HG02943 (cell line): Measurements from ENCODE around the gene PHKA1.
"Not testable (repeated sequence)": the region's sequence is repeated elsewhere in the genome, so short reads cannot be mapped to it uniquely, and the experiment has no call there.

Experiments used
- ATAC-seq: cut with Tn5 transposase; IDR thresholded peaks from one replicate; pipeline ENCODE4 v1.9.1; 2021; ENCODE audit warnings: mild to moderate bottlenecking, low read depth, moderate library complexity; ENCODE audit not compliant: unreplicated experiment

The PHKA1 gene

DNA sequence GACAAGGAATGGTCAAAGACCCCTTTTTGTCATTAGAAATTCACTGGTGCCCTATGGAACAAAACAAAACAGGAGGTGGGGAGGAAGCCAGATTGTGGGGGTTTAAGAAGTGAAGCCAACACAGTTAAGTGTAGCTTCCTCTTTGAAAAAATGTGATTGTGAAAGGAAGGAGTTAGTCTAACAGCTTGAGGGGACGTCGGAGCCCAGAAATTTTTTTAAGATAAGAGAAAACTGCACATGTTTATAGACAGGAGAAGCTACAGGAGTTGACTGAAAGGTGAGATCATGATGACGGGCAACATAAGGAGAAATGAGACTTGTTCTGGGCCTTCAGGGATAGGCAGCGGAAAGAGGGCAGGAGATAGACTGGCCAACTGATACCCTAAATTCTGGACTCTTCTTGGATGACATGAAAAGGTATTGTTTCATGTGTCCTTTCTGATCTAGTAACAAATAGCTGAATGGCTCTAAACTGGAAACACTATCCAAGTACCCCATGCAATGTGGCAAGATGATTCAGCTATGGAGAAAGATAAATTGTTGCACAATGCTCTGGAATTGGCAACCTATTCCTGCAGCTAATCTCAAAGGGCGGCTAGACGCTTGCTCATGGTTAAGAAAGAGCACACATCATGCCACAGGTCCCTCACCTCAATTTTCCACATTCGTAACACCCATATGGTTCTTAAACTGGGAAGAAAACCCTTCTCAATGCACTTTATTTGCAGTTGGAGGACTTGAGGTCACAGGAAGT is 137.8 kb downstream of the PHKA1 start:
- ATAC-seq: no peak

DNA sequence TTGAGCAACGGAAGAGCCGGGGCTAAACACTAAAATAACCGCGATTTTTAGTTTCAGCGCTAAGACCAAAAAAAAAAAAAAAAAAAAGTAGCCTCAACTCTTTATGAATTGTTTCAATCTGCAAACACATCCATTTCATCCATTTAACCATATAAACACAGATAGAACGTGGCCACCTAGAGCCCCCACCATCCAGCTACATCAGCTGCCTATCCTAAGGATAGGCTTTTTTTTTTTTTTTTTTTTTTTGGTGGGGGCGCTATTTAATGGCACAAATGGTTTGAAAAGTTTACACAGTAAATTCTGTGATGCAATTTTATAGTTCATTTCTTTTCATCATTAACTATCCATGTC is 141.0 kb downstream of the PHKA1 start:
- peak; percentile 18 for ATAC-seq

- peak; percentile 93 for ATAC-seq
These were observed 141.6 kb downstream of the PHKA1 start, which contains the start of gene HDAC8 for GRCh38 chrX:72572248-72573157. Gene HDAC8, minus strand, starts transcription at chrX:72572843. Its CDS starts 82 bp downstream, at chrX:72572761.

- ATAC-seq: no peak
These were observed 144.3 kb downstream of the PHKA1 start for GRCh38 chrX:72569786-72570185.

GRCh38 chrX:72568406-72569092 is 145.6 kb downstream of the PHKA1 start:
- no peak for ATAC-seq

GRCh38 chrX:72566448-72566847 is 147.7 kb downstream of the PHKA1 start:
- no peak for ATAC-seq

DNA sequence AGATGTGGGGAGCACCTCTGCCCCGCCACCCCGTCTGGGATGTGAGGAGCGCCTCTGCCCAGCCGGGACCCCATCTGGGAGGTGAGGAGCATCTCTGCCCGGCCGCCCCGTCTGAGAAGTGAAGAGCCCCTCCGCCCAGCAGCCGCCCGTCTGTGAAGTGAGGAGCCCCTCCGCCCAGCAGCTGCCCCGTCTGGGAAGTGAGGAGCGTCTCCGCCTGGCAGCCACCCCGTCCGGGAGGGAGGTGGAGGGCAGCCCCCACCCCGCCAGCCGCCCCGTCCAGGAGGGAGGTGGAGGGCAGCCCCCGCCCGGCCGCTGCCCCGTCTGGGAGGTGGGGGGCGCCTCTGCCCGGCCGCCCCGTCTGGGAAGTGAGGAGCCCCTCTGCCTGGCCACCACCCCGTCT is 154.5 kb downstream of the PHKA1 start:
- not testable (repeated sequence) for ATAC-seq

GRCh38 chrX:72554448-72555140 is 159.5 kb downstream of the PHKA1 start:
- ATAC-seq: no peak

DNA sequence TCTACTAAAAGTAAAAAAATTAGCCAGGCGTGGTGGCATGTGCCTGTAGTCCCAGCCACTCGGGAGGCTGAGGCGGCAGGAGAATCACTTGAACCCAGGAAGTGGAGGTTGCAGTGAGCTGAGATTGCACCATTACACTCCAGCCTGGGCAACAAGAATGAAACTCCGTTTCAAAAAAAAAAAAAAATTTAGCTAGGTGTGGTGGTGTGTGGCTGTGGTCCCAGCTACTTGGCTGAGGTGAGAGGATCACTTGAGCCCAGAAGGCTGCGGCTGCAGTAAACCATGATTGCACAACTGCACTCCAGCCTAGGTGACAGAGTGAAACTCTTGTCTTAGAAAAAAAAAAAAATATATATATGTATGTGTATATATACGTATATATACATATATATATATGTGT is 161.7 kb downstream of the PHKA1 start:
- not testable (repeated sequence) for ATAC-seq

GRCh38 chrX:72545990-72546389 is 168.1 kb downstream of the PHKA1 start:
- no peak for ATAC-seq

GRCh38 chrX:72540318-72540717 is 173.8 kb downstream of the PHKA1 start:
- ATAC-seq: no peak

- ATAC-seq: no peak
These were observed 174.3 kb downstream of the PHKA1 start for GRCh38 chrX:72539822-72540221.

DNA sequence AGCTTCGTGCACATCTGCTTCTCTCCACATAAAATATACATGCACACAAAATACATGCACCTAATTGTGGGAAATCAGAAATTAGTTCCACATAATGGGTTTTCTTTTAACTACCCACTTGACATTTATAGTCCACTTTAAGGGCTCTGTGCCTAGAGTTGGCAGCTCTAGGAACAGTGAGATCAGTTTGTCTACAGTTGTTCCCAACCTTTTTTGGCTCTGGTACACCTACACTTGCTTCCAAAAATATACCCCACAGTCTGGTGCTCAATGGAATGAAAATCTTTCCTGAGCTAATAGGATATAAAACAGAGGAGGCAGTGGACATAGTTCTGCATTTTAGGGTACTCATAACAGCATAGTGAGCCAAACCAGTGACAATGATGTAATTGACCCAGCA is 177.6 kb downstream of the PHKA1 start:
- no peak for ATAC-seq

DNA sequence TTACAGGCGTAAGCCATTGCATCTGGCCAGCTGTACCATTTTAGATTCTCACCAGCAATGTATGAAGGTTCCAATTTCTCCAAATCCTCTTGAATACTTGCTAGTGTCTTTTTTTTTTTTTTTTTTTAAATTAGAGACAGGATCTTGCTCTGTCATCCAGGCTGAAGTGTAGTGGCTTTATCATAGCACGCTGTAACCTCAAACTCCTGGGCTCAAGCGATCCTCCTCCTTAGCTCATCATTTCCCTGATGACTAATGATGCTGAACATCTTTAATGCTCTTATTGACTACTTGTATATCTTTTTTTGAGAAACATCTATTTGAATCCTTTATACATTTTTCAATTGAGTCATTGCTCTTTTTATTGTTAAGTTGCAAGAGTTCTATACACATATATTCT is 181.7 kb downstream of the PHKA1 start:
- ATAC-seq: no peak
